Measurements from ENCODE around the gene PLXNA3.

DNA sequence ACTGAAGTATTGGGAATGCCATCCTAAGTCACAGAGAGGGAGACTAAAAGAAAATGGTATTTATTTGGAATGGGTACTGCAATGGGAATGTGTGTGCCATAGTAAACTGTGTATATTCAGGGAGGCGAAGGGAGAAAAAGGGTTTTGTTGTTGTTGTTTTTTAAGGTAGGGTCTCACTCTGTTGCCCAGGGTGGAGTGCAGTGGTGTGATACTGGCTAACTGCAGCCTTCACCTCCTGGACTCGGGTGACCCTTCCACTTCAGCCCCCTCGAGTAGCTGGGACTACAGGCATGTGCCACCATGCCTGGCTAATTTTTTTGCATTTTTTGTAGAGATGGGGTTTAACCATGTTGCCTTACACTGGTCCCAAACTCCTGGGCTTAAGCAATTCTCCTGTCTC lies 36.6 kb downstream of the PLXNA3 start:
- TF ChIP-seq EZH2 (IDR thresholded peaks at IDR 0.05): no peak
- no peak for TF ChIP-seq POLR2AphosphoS5 (IDR thresholded peaks at IDR 0.05; ENCODE audit: borderline replicate concordance, low read depth, low read length)

Measured in SK-N-MC (cell line).